Endothelial cell of umbilical vein (primary cell): ENCODE measurements around the gene TMEM59.

Experiments used
- POLR2AphosphoS5 ChIP-seq: IDR thresholded peaks from 2 replicates; pipeline ENCODE4 v1.6.1; 2012; ENCODE audit warnings: low read depth, mild to moderate bottlenecking, control low read depth, low read length, moderate library complexity; ENCODE audit not compliant: insufficient read depth
- TF ChIP-seq, protein P1 (sequence below), 2 donors: IDR thresholded peaks; 1 replicate in 1 of 2; 2 replicates in 1 of 2; pipeline ENCODE4 v1.5.1; 2011; ENCODE audit warnings: low read length in 2 of 2, mild to moderate bottlenecking in 2 of 2, moderate library complexity in 2 of 2, control low read depth in 1 of 2, inconsistent platforms in 1 of 2, low read depth in 1 of 2; ENCODE audit not compliant: insufficient read depth in 1 of 2; ENCODE audit errors: extremely low read depth in 1 of 2

GRCh38 chr1:54024358-54024757, 28.6 kb downstream of the TMEM59 start:
- TF ChIP-seq, protein P1, sequence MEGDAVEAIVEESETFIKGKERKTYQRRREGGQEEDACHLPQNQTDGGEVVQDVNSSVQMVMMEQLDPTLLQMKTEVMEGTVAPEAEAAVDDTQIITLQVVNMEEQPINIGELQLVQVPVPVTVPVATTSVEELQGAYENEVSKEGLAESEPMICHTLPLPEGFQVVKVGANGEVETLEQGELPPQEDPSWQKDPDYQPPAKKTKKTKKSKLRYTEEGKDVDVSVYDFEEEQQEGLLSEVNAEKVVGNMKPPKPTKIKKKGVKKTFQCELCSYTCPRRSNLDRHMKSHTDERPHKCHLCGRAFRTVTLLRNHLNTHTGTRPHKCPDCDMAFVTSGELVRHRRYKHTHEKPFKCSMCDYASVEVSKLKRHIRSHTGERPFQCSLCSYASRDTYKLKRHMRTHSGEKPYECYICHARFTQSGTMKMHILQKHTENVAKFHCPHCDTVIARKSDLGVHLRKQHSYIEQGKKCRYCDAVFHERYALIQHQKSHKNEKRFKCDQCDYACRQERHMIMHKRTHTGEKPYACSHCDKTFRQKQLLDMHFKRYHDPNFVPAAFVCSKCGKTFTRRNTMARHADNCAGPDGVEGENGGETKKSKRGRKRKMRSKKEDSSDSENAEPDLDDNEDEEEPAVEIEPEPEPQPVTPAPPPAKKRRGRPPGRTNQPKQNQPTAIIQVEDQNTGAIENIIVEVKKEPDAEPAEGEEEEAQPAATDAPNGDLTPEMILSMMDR (IDR thresholded peaks at IDR 0.05; ENCODE audit: extremely low read depth in 1 of 2, insufficient read depth in 1 of 2, low read depth in 1 of 2, low read length in 2 of 2), result no peak
- no peak for TF ChIP-seq POLR2AphosphoS5
